GM12878 (cell line): ENCODE measurements around the gene RPEL1. TPM values are rescaled to one million over a fixed set of nuclear protein-coding genes. Genes with fewer than 3 reads are reported as not detected.

Source experiments
- ATAC-seq: fragments of 200-7000 bp; cut with Tn5 transposase; 3 replicates; pipeline ENCODE4 v1.9.1; 2020; ENCODE audit warnings: mild to moderate bottlenecking, moderate library complexity
- BruUV-seq: library from RNA; stranded (reverse); fragments of 400-500 nt; replicated peaks from 2 replicates; lab custom pipeline; 2021; lab: Mats Ljungman, UMichigan
- CTCF ChIA-PET: fragments of 300-600 bp; sonication (Branson Sonifier 250); formaldehyde crosslinking; extraction: SDS; loops from one replicate; lab custom pipeline; 2021; ENCODE audit warnings: inconsistent platforms; lab: Yijun Ruan, JAX
- POLR2A ChIA-PET: fragments of 350-600 bp; formaldehyde crosslinking; extraction: SDS; loops from one replicate; lab custom pipeline; 2021; ENCODE audit warnings: inconsistent platforms; lab: Charles Lee
- RAD21 ChIA-PET: fragments of 300-600 bp; sonication (Branson Sonifier 250); formaldehyde crosslinking; loops from one replicate; lab custom pipeline; 2023; ENCODE audit warnings: antibody characterized with exemption; ENCODE audit not compliant: unreplicated experiment; lab: Charles Lee
- SMC1A ChIA-PET: fragments of 300-600 bp; sonication (Branson Sonifier 250); formaldehyde crosslinking; loops from one replicate; lab custom pipeline; 2023; ENCODE audit not compliant: unreplicated experiment, uncharacterized antibody; lab: Charles Lee
- DNase-seq: peaks from one replicate; pipeline ENCODE4 v3.0.0-alpha.2; 2011; ENCODE audit warnings: low read depth, low spot score
- FAIRE-seq: peaks from 3 replicates; lab custom pipeline; 2011; peaks lifted over from hg19 to GRCh38; lab: Jason Lieb, UNC
- H2AFZ ChIP-seq: 2 replicates; pipeline ENCODE4 v1.6.0; 2011; ENCODE audit warnings: low read depth, low read length, control low read depth; ENCODE audit not compliant: control insufficient read depth
- H3K27ac ChIP-seq: 2 replicates; pipeline ENCODE4 v1.5.1; 2011; ENCODE audit warnings: control low read depth; ENCODE audit not compliant: control insufficient read depth, insufficient read depth
- H3K27me3 ChIP-seq, 2 experiments: replicated peaks in 1 of 2; 2 replicates each; pipeline versions ENCODE4 v1.6.0 to v1.6.1; 2011; ENCODE audit warnings: low read length in 1 of 2; ENCODE audit not compliant: control insufficient read depth in 2 of 2, insufficient read depth in 2 of 2
- H3K36me3 ChIP-seq, 2 experiments: 2 replicates each; pipeline ENCODE4 v1.5.1; 2011; ENCODE audit warnings: low read length in 1 of 2; ENCODE audit not compliant: control insufficient read depth in 2 of 2, insufficient read depth in 2 of 2
- H3K4me1 ChIP-seq: 2 replicates; pipeline ENCODE4 v1.6.1; 2011; ENCODE audit warnings: mild to moderate bottlenecking, low read length, moderate library complexity, mixed read lengths; ENCODE audit not compliant: control insufficient read depth, insufficient read depth
- H3K4me2 ChIP-seq: 2 replicates; pipeline ENCODE4 v1.6.0; 2011; ENCODE audit warnings: control low read depth; ENCODE audit not compliant: control insufficient read depth, insufficient read depth
- H3K4me3 ChIP-seq: fragments of 200-600 bp; sonication (generic); 2 replicates; pipeline ENCODE4 v1.5.1; 2016
- H3K79me2 ChIP-seq: 2 replicates; pipeline ENCODE4 v1.6.0; 2011; ENCODE audit warnings: low read length; ENCODE audit not compliant: control insufficient read depth, insufficient read depth
- H3K9ac ChIP-seq: 2 replicates; pipeline ENCODE4 v1.8.0; 2011; ENCODE audit warnings: low read length, control low read depth, mixed read lengths; ENCODE audit not compliant: control insufficient read depth, insufficient read depth
- H3K9me3 ChIP-seq: replicated peaks from 3 replicates; pipeline ENCODE4 v1.5.1; 2011; ENCODE audit warnings: mild to moderate bottlenecking, low read length; ENCODE audit not compliant: control insufficient read depth, insufficient read depth
- H4K20me1 ChIP-seq: 2 replicates; pipeline ENCODE4 v1.6.0; 2011; ENCODE audit not compliant: control insufficient read depth, insufficient read depth
- ASH2L ChIP-seq: fragments of 300-600, 200-600 bp; sonication (generic); IDR thresholded peaks from 2 replicates; pipeline ENCODE4 v1.6.1; 2017; ENCODE audit warnings: low read depth, mild to moderate bottlenecking, borderline replicate concordance
- BRCA1 ChIP-seq: IDR thresholded peaks from 2 replicates; pipeline ENCODE4 v1.6.1; 2011; ENCODE audit warnings: low read depth, low read length, improper control_type of control experiment
- EED ChIP-seq: sonication (generic); IDR thresholded peaks from 2 replicates; pipeline ENCODE4 v1.6.1; 2016; ENCODE audit warnings: antibody characterized with exemption, low read depth
- GABPA ChIP-seq: IDR thresholded peaks from 2 replicates; pipeline ENCODE4 v1.6.1; 2014; ENCODE audit warnings: antibody characterized with exemption, low read depth, mild to moderate bottlenecking, inconsistent platforms
- HDAC6 ChIP-seq: fragments of 200-600 bp; sonication (generic); IDR thresholded peaks from one replicate; pipeline ENCODE4 v1.8.0; 2017; ENCODE audit warnings: antibody characterized with exemption; ENCODE audit not compliant: unreplicated experiment
- IKZF2 ChIP-seq, 2 experiments: fragments of 450-650 bp; IDR thresholded peaks; 2 replicates each; pipeline ENCODE4 v1.6.1; 2017; ENCODE audit warnings: mild to moderate bottlenecking in 2 of 2, moderate library complexity in 2 of 2
- MTA2 ChIP-seq: fragments of 450-650 bp; IDR thresholded peaks from 2 replicates; pipeline ENCODE4 v1.6.1; 2016; ENCODE audit warnings: low read depth, mild to moderate bottlenecking, moderate library complexity
- TAF1 ChIP-seq: IDR thresholded peaks from 2 replicates; pipeline ENCODE4 v1.6.1; 2011; ENCODE audit warnings: mild to moderate bottlenecking, low read depth, low read length, borderline replicate concordance
- ZNF622 ChIP-seq: fragments of 450-650 bp; IDR thresholded peaks from 2 replicates; pipeline ENCODE4 v1.6.1; 2017; ENCODE audit warnings: mild to moderate bottlenecking, inconsistent platforms
- ZSCAN29 ChIP-seq: fragments of 450-650 bp; IDR thresholded peaks from 2 replicates; pipeline ENCODE4 v1.6.1; 2017; ENCODE audit warnings: mild to moderate bottlenecking, moderate library complexity
- in situ Hi-C: fragments of 300-500 bp; cut with MboI; formaldehyde crosslinking; loops from 9 replicates; pipeline ENCODE4 v1.14.3; 2018; ENCODE audit warnings: mixed read lengths
- intact Hi-C: fragments of 100-400 bp; cut with micrococcal nuclease; formaldehyde crosslinking; loops from one replicate; pipeline ENCODE4 v1.14.2; 2022; ENCODE audit not compliant: unreplicated experiment
- polyA plus RNA-seq, 11 experiments: library from polyadenylated mRNA; depleted of rRNA in 4 of 11; unstranded in 6 of 11; stranded (reverse) in 5 of 11; fragments of >200 nt; fragmentation: Nextera tagmentation in 4 of 11; fragmentation: Illumina TruSeq in 1 of 11; extraction: Ambion mirVana in 4 of 11; extraction: Trizol in 1 of 11; gene quantifications; 1 replicate in 1 of 11; 2 replicates in 10 of 11; pipeline versions ENCODE4 v1.2.1 to v1.2.3, GENCODE V29; 2011 to 2016; ENCODE audit warnings: inconsistent platforms in 2 of 11, missing spikeins in 2 of 11, low read depth in 1 of 11
- total RNA-seq, 4 experiments: library from RNA; depleted of rRNA in 3 of 4; stranded (reverse); fragments of >200 nt in 3 of 4; fragmentation: Illumina TruSeq in 1 of 4; extraction: Trizol in 1 of 4; gene quantifications; 2 replicates each; pipeline versions ENCODE4 v1.2.1 to v1.2.3, GENCODE V29; 2013 to 2021
- TF ChIP-seq, protein P1 (sequence below): IDR thresholded peaks from 2 replicates; pipeline ENCODE4 v1.6.1; 2012; ENCODE audit warnings: low read depth, low read length, improper control_type of control experiment

Gene RPEL1
- total and polyA plus RNA-seq, 10 of the 15 experiments (the other 5 are each of a cell fraction or from before 2014, with no cell fraction given): 0.04 to 0.08 (median 0.06) TPM; not detected in 6

GRCh38 chr10:103225939-103226338 is 19.7 kb upstream of the RPEL1 start:
- Histone ChIP-seq H4K20me1 (no peaks in the 10 kb centered on the region), H3K27ac (no peak overlapping the region), H3K4me2 (no peak overlapping the region), H3K79me2 (no peaks in the 10 kb centered on the region), H2AFZ (no peak overlapping the region), H3K27me3 (no peaks in the 10 kb centered on the region), H3K9ac (no peak overlapping the region), H3K36me3 (no peaks in the 10 kb centered on the region), H3K4me3 (no peak overlapping the region), H3K4me1 (no peaks in the 10 kb centered on the region), H3K9me3 (peaks cover 2% of the 10 kb centered on the region; the same call in 1 of the 3 replicates)
- ATAC-seq: no peak
- no peak for FAIRE-seq
- TF ChIP-seq, protein P1, sequence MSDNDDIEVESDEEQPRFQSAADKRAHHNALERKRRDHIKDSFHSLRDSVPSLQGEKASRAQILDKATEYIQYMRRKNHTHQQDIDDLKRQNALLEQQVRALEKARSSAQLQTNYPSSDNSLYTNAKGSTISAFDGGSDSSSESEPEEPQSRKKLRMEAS: no peak
- no peak for TF ChIP-seq MTA2
- TF ChIP-seq ZSCAN29: no peak
- no peak for TF ChIP-seq HDAC6
- TF ChIP-seq IKZF2 (IDR thresholded peaks at IDR 0.05): no peak
- TF ChIP-seq ZNF622: no peak
- TF ChIP-seq BRCA1: no peak
- TF ChIP-seq TAF1: no peak
- no peak for TF ChIP-seq ASH2L
- no peak for TF ChIP-seq EED
- no peak for TF ChIP-seq GABPA
- DNase-seq: no peak
- ChIA-PET POLR2A (no interaction called here), RAD21 (interaction anchor here (0.6 kb wide), 1 partner anchor 234 kb away, joined by 3 read pairs; no protein-coding TSS in a partner anchor), CTCF (no interaction called here), SMC1A (no interaction called here)
- intact Hi-C loops (no loop called here), in situ Hi-C loops (no loop called here)
- no TSS peak for BruUV-seq
